Neural progenitor cell (in vitro differentiated cells): ENCODE data around the gene SLC26A4. TPM values are rescaled to one million over a fixed set of nuclear protein-coding genes. Genes with fewer than 3 reads are reported as not detected.

Source experiments
- DNase-seq: peaks from one replicate; pipeline ENCODE4 v3.0.0-alpha.2; 2016; ENCODE audit warnings: low spot score
- H2AFZ ChIP-seq: fragments of 200-600 bp; sonication (generic); replicated peaks from 2 replicates; pipeline ENCODE4 v1.6.1; 2016; ENCODE audit warnings: antibody characterized with exemption
- H3F3A ChIP-seq: fragments of 200-600 bp; sonication (generic); 2 replicates; pipeline ENCODE4 v1.6.1; 2016; ENCODE audit warnings: antibody characterized with exemption, low read depth
- H3K27ac ChIP-seq: fragments of 200-600 bp; sonication (generic); 2 replicates; pipeline ENCODE4 v1.5.1; 2016; ENCODE audit warnings: mild to moderate bottlenecking
- H3K27me3 ChIP-seq: fragments of 200-600 bp; sonication (generic); 2 replicates; pipeline ENCODE4 v1.6.1; 2016; ENCODE audit warnings: mild to moderate bottlenecking, moderate library complexity
- H3K36me3 ChIP-seq: fragments of 200-600 bp; sonication (generic); 2 replicates; pipeline ENCODE4 v1.5.1; 2016
- H3K4me1 ChIP-seq: fragments of 200-600 bp; sonication (generic); 2 replicates; pipeline ENCODE4 v1.6.1; 2016; ENCODE audit warnings: mixed run types
- H3K4me2 ChIP-seq: fragments of 200-600 bp; sonication (generic); 2 replicates; pipeline ENCODE4 v1.6.1; 2016
- H3K4me3 ChIP-seq: fragments of 200-600 bp; sonication (generic); 2 replicates; pipeline ENCODE4 v1.5.1; 2016
- H3K79me2 ChIP-seq: fragments of 200-600 bp; sonication (generic); 2 replicates; pipeline ENCODE4 v1.6.1; 2016; ENCODE audit warnings: low read depth
- H3K9ac ChIP-seq: fragments of 200-600 bp; sonication (generic); 2 replicates; pipeline ENCODE4 v1.6.1; 2016
- H3K9me3 ChIP-seq: fragments of 200-600 bp; sonication (generic); 2 replicates; pipeline ENCODE4 v1.5.1; 2016; ENCODE audit warnings: low read depth
- H4K20me1 ChIP-seq: fragments of 200-600 bp; sonication (generic); 2 replicates; pipeline ENCODE4 v1.6.1; 2016; ENCODE audit warnings: low read depth
- H3K27ac Mint-ChIP-seq: 3 replicates; pipeline ENCODE4 v1.8.0; 2021; ENCODE audit warnings: mixed read lengths
- H3K27me3 Mint-ChIP-seq: 2 replicates; pipeline ENCODE4 v1.8.0; 2022; ENCODE audit warnings: low read depth, mild to moderate bottlenecking, inconsistent platforms, moderate library complexity, mixed read lengths; ENCODE audit not compliant: insufficient read depth
- H3K36me3 Mint-ChIP-seq: 3 replicates; pipeline ENCODE4 v1.8.0; 2021; ENCODE audit warnings: mixed read lengths
- H3K4me1 Mint-ChIP-seq: 3 replicates; pipeline ENCODE4 v1.8.0; 2021; ENCODE audit warnings: mixed read lengths
- H3K4me3 Mint-ChIP-seq: 3 replicates; pipeline ENCODE4 v1.8.0; 2021; ENCODE audit warnings: mild to moderate bottlenecking, moderate library complexity, mixed read lengths
- H3K9me3 Mint-ChIP-seq: 3 replicates; pipeline ENCODE4 v1.8.0; 2020; ENCODE audit warnings: mixed read lengths
- EZH2 ChIP-seq: fragments of 200-600 bp; sonication (generic); IDR thresholded peaks from 2 replicates; pipeline ENCODE4 v1.6.1; 2017; ENCODE audit warnings: antibody characterized with exemption, mild to moderate bottlenecking, moderate library complexity
- EZH2phosphoT487 ChIP-seq: fragments of 200-600 bp; sonication (generic); IDR thresholded peaks from 2 replicates; pipeline ENCODE4 v1.6.1; 2017; ENCODE audit warnings: antibody characterized with exemption
- total RNA-seq: library from RNA; depleted of rRNA; stranded (reverse); fragments of >200 nt; gene quantifications from 2 replicates; pipeline ENCODE4 v1.2.3, GENCODE V29; 2015; ENCODE audit warnings: low replicate concordance
- TF ChIP-seq, protein P1 (sequence below): fragments of 200-600 bp; sonication (generic); IDR thresholded peaks from 2 replicates; pipeline ENCODE4 v1.5.1; 2017; ENCODE audit warnings: antibody characterized with exemption, mild to moderate bottlenecking

Gene SLC26A4
- total RNA-seq, 1 donor from 2014 or later, result 0.02 TPM

DNA sequence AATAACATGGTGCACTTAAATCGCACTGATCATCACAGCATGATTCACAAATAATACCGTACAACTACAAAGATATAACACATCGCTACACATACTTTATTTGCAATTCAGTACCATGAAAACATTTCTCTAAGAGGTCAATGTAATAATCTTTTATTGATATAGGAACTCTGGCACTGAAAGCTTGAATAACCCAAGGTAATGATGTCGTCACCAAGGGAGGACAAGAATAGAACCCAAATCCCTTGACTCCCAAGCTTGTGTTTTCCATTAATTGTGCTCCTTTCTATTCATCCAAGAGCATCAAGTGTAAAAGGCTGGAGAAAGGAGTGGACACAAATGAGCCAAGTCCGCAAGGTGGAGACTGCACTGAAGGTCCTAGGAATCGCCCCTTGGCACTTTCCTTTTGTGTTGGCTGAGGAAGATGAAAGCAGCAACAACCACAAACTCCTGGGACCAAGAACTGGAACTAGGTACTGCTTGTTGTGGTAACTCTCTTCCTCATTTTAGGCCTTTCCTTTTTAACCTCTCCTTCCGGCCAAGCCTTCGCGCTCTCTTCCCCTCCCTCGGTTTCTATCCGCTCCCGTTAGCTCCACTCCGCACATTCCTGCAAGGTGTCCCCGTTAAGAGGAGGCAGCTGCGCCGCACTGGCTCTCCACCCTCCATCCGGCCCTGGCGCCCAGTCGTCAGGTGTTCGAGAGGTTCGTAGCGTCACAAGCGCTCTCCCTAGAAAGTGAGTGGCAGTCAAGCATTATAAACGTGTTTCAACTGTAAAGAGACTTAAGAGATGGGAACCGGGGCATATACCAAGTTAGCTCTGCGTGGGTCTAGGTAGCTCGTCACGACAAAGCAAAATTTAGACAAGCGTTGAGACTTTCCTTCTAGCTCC, 82.3 kb downstream of the SLC26A4 start:
- peak; percentile 80 for DNase-seq
- Histone ChIP-seq H3K4me2 (peak overlapping the region; percentile 98), H3K79me2 (peaks cover 39% of the 10 kb centered on the region), H3K4me1 (peaks cover 23% of the 10 kb centered on the region), H3F3A (peaks cover 29% of the 10 kb centered on the region), H3K36me3 (no peaks in the 10 kb centered on the region), H3K27me3 (no peaks in the 10 kb centered on the region), H3K9me3 (no peaks in the 10 kb centered on the region), H3K27ac (peak overlapping the region; percentile 97), H3K4me3 (peak overlapping the region; percentile 97), H4K20me1 (peaks cover 34% of the 10 kb centered on the region), H2AFZ (peak overlapping the region; percentile 97), H3K9ac (no peak overlapping the region)
- H3K36me3 Mint-ChIP-seq, result no peaks in the 10 kb centered on the region
- no peaks in the 10 kb centered on the region for H3K9me3 Mint-ChIP-seq
- TF ChIP-seq, protein P1, sequence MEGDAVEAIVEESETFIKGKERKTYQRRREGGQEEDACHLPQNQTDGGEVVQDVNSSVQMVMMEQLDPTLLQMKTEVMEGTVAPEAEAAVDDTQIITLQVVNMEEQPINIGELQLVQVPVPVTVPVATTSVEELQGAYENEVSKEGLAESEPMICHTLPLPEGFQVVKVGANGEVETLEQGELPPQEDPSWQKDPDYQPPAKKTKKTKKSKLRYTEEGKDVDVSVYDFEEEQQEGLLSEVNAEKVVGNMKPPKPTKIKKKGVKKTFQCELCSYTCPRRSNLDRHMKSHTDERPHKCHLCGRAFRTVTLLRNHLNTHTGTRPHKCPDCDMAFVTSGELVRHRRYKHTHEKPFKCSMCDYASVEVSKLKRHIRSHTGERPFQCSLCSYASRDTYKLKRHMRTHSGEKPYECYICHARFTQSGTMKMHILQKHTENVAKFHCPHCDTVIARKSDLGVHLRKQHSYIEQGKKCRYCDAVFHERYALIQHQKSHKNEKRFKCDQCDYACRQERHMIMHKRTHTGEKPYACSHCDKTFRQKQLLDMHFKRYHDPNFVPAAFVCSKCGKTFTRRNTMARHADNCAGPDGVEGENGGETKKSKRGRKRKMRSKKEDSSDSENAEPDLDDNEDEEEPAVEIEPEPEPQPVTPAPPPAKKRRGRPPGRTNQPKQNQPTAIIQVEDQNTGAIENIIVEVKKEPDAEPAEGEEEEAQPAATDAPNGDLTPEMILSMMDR, result no peak
- no peak for TF ChIP-seq EZH2
- no peak for TF ChIP-seq EZH2phosphoT487
- H3K4me1 Mint-ChIP-seq, result peaks cover 21% of the 10 kb centered on the region
- H3K27ac Mint-ChIP-seq, result peak overlapping the region; percentile 99
- peaks cover 2% of the 10 kb centered on the region for H3K27me3 Mint-ChIP-seq
- H3K4me3 Mint-ChIP-seq, result peak overlapping the region; percentile 98

DNA sequence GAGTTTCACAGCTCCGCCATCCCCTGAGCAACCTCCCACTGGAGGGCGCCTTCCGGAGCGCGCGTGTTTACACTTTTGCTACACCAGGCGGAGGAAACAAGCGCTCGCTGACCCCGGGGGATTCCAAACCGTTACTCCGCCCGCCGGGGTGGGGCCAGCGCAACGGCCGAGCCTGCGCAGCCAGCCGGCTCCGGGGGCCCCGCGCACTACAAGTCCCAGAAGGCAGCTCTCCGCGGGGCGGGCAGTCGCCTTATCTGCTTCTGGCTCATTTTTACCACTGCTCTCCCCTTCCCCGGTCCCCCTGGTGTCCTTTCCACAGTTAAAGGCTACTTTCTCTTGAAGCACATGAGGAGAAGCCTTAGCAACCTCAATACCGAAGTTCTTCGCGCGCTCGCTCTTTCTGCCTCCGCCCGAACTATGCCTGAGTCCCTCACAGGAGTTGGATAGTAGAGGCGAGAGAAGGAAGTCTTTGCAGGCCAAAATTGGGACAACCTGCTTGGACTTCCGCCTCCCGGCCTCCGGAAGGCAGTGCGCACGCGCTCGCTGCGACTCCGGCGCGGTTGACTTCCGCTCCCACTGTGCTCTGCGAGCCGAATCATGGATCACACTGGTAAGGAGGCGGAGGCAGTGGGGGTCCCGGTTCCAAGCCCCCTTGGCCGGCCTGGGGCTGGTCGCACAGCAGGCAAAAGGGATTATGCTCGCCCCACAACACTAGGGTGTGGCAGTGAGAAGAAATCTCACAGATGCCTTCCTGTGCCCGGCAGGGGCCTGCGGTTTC, 83.1 kb downstream of the SLC26A4 start, which contains the start of gene CBLL1:
Gene CBLL1, plus strand, starts transcription at position 576 of the 778 bp plus-strand sequence. Its CDS starts 22 bp downstream, at position 598.
- H3K27me3 ChIP-seq, result no peaks in the 10 kb centered on the region
- H3K27ac Mint-ChIP-seq, result peak within 1 kb of the TSS; percentile 99
- peaks cover 23% of the 10 kb centered on the region for H3K4me1 ChIP-seq
- H3K9ac ChIP-seq, result peak within 1 kb of the TSS; percentile 94
- peaks cover 2% of the 10 kb centered on the region for H3K27me3 Mint-ChIP-seq
- peak within 1 kb of the TSS; percentile 97 for H2AFZ ChIP-seq
- peaks cover 48% of the 10 kb centered on the region for H3K79me2 ChIP-seq
- peak within 1 kb of the TSS; percentile 97 for H3K4me3 ChIP-seq
- peak within 1 kb of the TSS; percentile 97 for H3K27ac ChIP-seq
- peak within 1 kb of the TSS; percentile 98 for H3K4me2 ChIP-seq
- DNase-seq, result peak; percentile 97
- no peaks in the 10 kb centered on the region for H3K36me3 Mint-ChIP-seq
- H3K36me3 ChIP-seq, result peaks cover under 1% of the 10 kb centered on the region
- H4K20me1 ChIP-seq, result peaks cover 39% of the 10 kb centered on the region
- no peaks in the 10 kb centered on the region for H3K9me3 ChIP-seq
- peak; percentile 6 for TF ChIP-seq EZH2
- TF ChIP-seq, protein P1, result peak; percentile 64
- TF ChIP-seq EZH2phosphoT487, result no peak
- H3K9me3 Mint-ChIP-seq, result no peaks in the 10 kb centered on the region
- peaks cover 29% of the 10 kb centered on the region for H3F3A ChIP-seq
- peak within 1 kb of the TSS; percentile 98 for H3K4me3 Mint-ChIP-seq
- peaks cover 21% of the 10 kb centered on the region for H3K4me1 Mint-ChIP-seq

DNA sequence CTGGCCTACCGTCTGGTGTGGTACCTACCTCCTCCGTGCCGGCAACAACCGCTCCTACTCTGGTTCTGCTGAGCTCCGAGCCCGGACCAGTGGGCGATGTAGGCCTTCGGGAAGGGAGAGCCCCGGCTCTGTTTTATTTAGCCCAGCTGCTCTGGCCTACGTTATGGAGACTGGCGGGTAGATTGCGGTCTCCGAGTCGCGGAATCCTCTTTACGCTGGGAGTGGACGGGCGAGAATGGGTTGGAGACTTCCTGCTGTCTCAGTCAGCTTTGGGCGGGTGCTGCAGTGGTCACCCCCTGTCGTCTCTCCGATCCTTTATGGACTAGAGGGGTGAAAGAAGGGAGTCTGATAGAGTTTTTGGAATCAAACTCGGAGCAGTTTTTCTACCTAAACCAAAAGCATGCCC, 83.7 kb downstream of the SLC26A4 start:
- Histone ChIP-seq H3K4me1 (peaks cover 23% of the 10 kb centered on the region), H3K9me3 (no peaks in the 10 kb centered on the region), H2AFZ (peak overlapping the region; percentile 97), H3F3A (peaks cover 29% of the 10 kb centered on the region), H3K27ac (peak overlapping the region; percentile 97), H3K36me3 (peaks cover 7% of the 10 kb centered on the region), H3K4me2 (peak overlapping the region; percentile 98), H3K27me3 (no peaks in the 10 kb centered on the region), H3K9ac (peak overlapping the region; percentile 94), H3K79me2 (peaks cover 54% of the 10 kb centered on the region), H4K20me1 (peaks cover 41% of the 10 kb centered on the region), H3K4me3 (peak overlapping the region; percentile 97)
- H3K9me3 Mint-ChIP-seq, result no peaks in the 10 kb centered on the region
- H3K27me3 Mint-ChIP-seq, result peaks cover 2% of the 10 kb centered on the region
- peak overlapping the region; percentile 98 for H3K4me3 Mint-ChIP-seq
- H3K36me3 Mint-ChIP-seq, result no peaks in the 10 kb centered on the region
- peaks cover 21% of the 10 kb centered on the region for H3K4me1 Mint-ChIP-seq
- DNase-seq, result no peak
- peak overlapping the region; percentile 94 for H3K27ac Mint-ChIP-seq
- TF ChIP-seq EZH2phosphoT487 (no peak), EZH2 (no peak)
- TF ChIP-seq, protein P1, result no peak
